Transverse colon (tissue), 4 donors: ENCODE data around the gene WIZ.

ENCODE experiments used
- CTCF ChIP-seq, 5 experiments: fragments of 200-600 bp in 3 of 5; fragments of 450-650 bp in 2 of 5; sonication (generic) in 3 of 5; IDR thresholded peaks; 1 replicate in 2 of 5; 2 replicates in 3 of 5; pipeline ENCODE4 v1.5.1; 2016 to 2017; ENCODE audit warnings: antibody characterized with exemption in 5 of 5, inconsistent platforms in 3 of 5, mild to moderate bottlenecking in 2 of 5, moderate library complexity in 1 of 5
- EP300 ChIP-seq: sonication (generic); formaldehyde crosslinking; IDR thresholded peaks from one replicate; pipeline ENCODE4 v1.6.1; 2017; ENCODE audit warnings: antibody characterized with exemption, low read depth
- POLR2A ChIP-seq: fragments of 450-650 bp; IDR thresholded peaks from one replicate; pipeline ENCODE4 v1.6.1; 2016; ENCODE audit warnings: antibody characterized with exemption, mild to moderate bottlenecking, moderate library complexity
- POLR2AphosphoS5 ChIP-seq, 3 donors: sonication (generic); formaldehyde crosslinking; IDR thresholded peaks; one replicate each; pipeline ENCODE4 v1.6.1; 2016; ENCODE audit warnings: antibody characterized with exemption in 3 of 3

GRCh38 chr19:15431396-15432017 lies 18.2 kb downstream of the WIZ start:
- no peak for TF ChIP-seq CTCF (IDR thresholded peaks at IDR 0.05)
- TF ChIP-seq POLR2AphosphoS5 (IDR thresholded peaks at IDR 0.05): no peak
- TF ChIP-seq POLR2A: no peak
- TF ChIP-seq EP300: no peak
